GM20431 (cell line): Measurements from ENCODE around the gene SDS.

Experiments used
- in situ Hi-C: fragments of 300-500 bp; cut with MseI, MboI; formaldehyde crosslinking; loops from one replicate; pipeline ENCODE4 v1.15.0; 2020; ENCODE audit warnings: low sequenced_read_pairs; ENCODE audit not compliant: unreplicated experiment

Gene SDS

GRCh38 chr12:113403435-113404415 lies at the start of gene SDS:
Gene SDS (minus strand): TSS chr12:113403887. CDS start chr12:113399708, 4,179 bp downstream.
- in situ Hi-C loops, result no loop called here

GRCh38 chr12:113453330-113453729 lies 49.6 kb upstream of the SDS start:
- in situ Hi-C loops, result no loop called here

GRCh38 chr12:113452458-113452857 lies 48.8 kb upstream of the SDS start:
- in situ Hi-C loops, result no loop called here

- in situ Hi-C loops, result loop anchor here (25.0 kb wide), 1 partner anchor 462 kb away; no protein-coding TSS in a partner anchor
These were observed 46.2 kb upstream of the SDS start for GRCh38 chr12:113449839-113450238.

- in situ Hi-C loops, result loop anchor here (25.0 kb wide), 1 partner anchor 463 kb away; no protein-coding TSS in a partner anchor
These were observed 45.6 kb upstream of the SDS start for GRCh38 chr12:113449299-113449698.

GRCh38 chr12:113448873-113449272 lies 45.2 kb upstream of the SDS start:
- in situ Hi-C loops, result loop anchor here (25.0 kb wide), 1 partner anchor 463 kb away; no protein-coding TSS in a partner anchor

GRCh38 chr12:113445544-113446171 lies 42.0 kb upstream of the SDS start:
- in situ Hi-C loops, result loop anchor here (25.0 kb wide), 1 partner anchor 467 kb away; no protein-coding TSS in a partner anchor

GRCh38 chr12:113443030-113443539 lies 39.4 kb upstream of the SDS start:
- in situ Hi-C loops, result loop anchor here (25.0 kb wide), 1 partner anchor 469 kb away; no protein-coding TSS in a partner anchor

GRCh38 chr12:113440947-113441782 lies 37.5 kb upstream of the SDS start:
- in situ Hi-C loops, result loop anchor here (25.0 kb wide), 1 partner anchor 471 kb away; no protein-coding TSS in a partner anchor

- in situ Hi-C loops, result loop anchor here (25.0 kb wide), 1 partner anchor 472 kb away; no protein-coding TSS in a partner anchor
These were observed 36.6 kb upstream of the SDS start for GRCh38 chr12:113440336-113440735.

GRCh38 chr12:113439606-113440030 lies 35.9 kb upstream of the SDS start:
- in situ Hi-C loops, result loop anchor here (25.0 kb wide), 1 partner anchor 473 kb away; no protein-coding TSS in a partner anchor

- in situ Hi-C loops, result loop anchor here (25.0 kb wide), 1 partner anchor 473 kb away; no protein-coding TSS in a partner anchor
These were observed 35.6 kb upstream of the SDS start for GRCh38 chr12:113439301-113439597.

- in situ Hi-C loops, result loop anchor here (25.0 kb wide), 1 partner anchor 474 kb away; no protein-coding TSS in a partner anchor
These were observed 35.0 kb upstream of the SDS start for GRCh38 chr12:113438523-113439300.

- in situ Hi-C loops, result loop anchor here (25.0 kb wide), 1 partner anchor 475 kb away; no protein-coding TSS in a partner anchor
These were observed 34.0 kb upstream of the SDS start for GRCh38 chr12:113437729-113438100.

GRCh38 chr12:113436993-113437728 lies 33.5 kb upstream of the SDS start:
- in situ Hi-C loops, result loop anchor here (25.0 kb wide), 1 partner anchor 475 kb away; no protein-coding TSS in a partner anchor

GRCh38 chr12:113436586-113436985 lies 32.9 kb upstream of the SDS start:
- in situ Hi-C loops, result loop anchor here (25.0 kb wide), 1 partner anchor 476 kb away; no protein-coding TSS in a partner anchor

GRCh38 chr12:113435367-113435766 lies 31.7 kb upstream of the SDS start:
- in situ Hi-C loops, result loop anchor here (25.0 kb wide), 1 partner anchor 477 kb away; no protein-coding TSS in a partner anchor

- in situ Hi-C loops, result loop anchor here (25.0 kb wide), 1 partner anchor 479 kb away; no protein-coding TSS in a partner anchor
These were observed 29.3 kb upstream of the SDS start for GRCh38 chr12:113432986-113433385.
